H1 (cell line): Measurements from ENCODE around the gene C19orf44. TPM values are rescaled to one million over a fixed set of nuclear protein-coding genes. Genes with fewer than 3 reads are reported as not detected.

Experiments
- BACH1 ChIP-seq: IDR thresholded peaks from 2 replicates; pipeline ENCODE4 v1.6.1; 2012; ENCODE audit warnings: low read length, improper control_type of control experiment
- FOSL1 ChIP-seq: IDR thresholded peaks from 2 replicates; pipeline ENCODE4 v1.6.1; 2011; ENCODE audit warnings: mild to moderate bottlenecking, low read depth, low read length, moderate library complexity; ENCODE audit not compliant: insufficient read depth
- HDAC2 ChIP-seq, 2 experiments: fragments of 300-600 bp in 1 of 2; sonication (generic) in 1 of 2; IDR thresholded peaks; 2 replicates each; pipeline ENCODE4 v1.6.1; 2011 to 2012; ENCODE audit warnings: low read depth in 2 of 2, low read length in 2 of 2, mild to moderate bottlenecking in 2 of 2, moderate library complexity in 2 of 2, borderline replicate concordance in 1 of 2, inconsistent platforms in 1 of 2
- KDM1A ChIP-seq: fragments of 200-600, 300-600 bp; sonication (generic); IDR thresholded peaks from 2 replicates; pipeline ENCODE4 v1.7.1; 2016; ENCODE audit warnings: mild to moderate bottlenecking, low read length, borderline replicate concordance
- KDM4A ChIP-seq: IDR thresholded peaks from one replicate; pipeline ENCODE4 v1.7.1; 2012; ENCODE audit warnings: low read depth, mild to moderate bottlenecking, moderate library complexity, low read length, inconsistent platforms; ENCODE audit not compliant: severe bottlenecking
- MAFK ChIP-seq: IDR thresholded peaks from 2 replicates; pipeline ENCODE4 v1.6.1; 2012; ENCODE audit warnings: low read depth, mild to moderate bottlenecking, improper control_type of control experiment, low read length
- PHF8 ChIP-seq: fragments of 200-600 bp; sonication (generic); conservative IDR thresholded peaks from 2 replicates; pipeline ENCODE4 v1.7.1; 2012; ENCODE audit warnings: low read depth, mild to moderate bottlenecking, inconsistent platforms, low read length, moderate library complexity
- RXRA ChIP-seq: IDR thresholded peaks from 2 replicates; pipeline ENCODE4 v1.6.1; 2011; ENCODE audit warnings: low read depth, mild to moderate bottlenecking, low read length, moderate library complexity; ENCODE audit not compliant: insufficient read depth
- SAP30 ChIP-seq: fragments of 300-600 bp; sonication (generic); IDR thresholded peaks from 2 replicates; pipeline ENCODE4 v1.7.1; 2012; ENCODE audit warnings: low read length, moderate library complexity, mild to moderate bottlenecking, inconsistent platforms; ENCODE audit not compliant: insufficient read depth, insufficient replicate concordance
- SP4 ChIP-seq: IDR thresholded peaks from 2 replicates; pipeline ENCODE4 v1.6.1; 2012; ENCODE audit warnings: low read length, inconsistent platforms
- polyA plus RNA-seq, 7 experiments: library from polyadenylated mRNA; depleted of rRNA in 3 of 7; stranded (reverse) in 5 of 7; unstranded in 2 of 7; fragments of >200 nt in 5 of 7; fragments of 200-250 nt in 2 of 7; gene quantifications; 1 replicate in 5 of 7; 2 replicates in 1 of 7; 4 replicates in 1 of 7; pipeline versions ENCODE4 v1.2.1 to v1.2.3, GENCODE V29; 2011 to 2013; ENCODE audit warnings: missing spikeins in 2 of 7, mixed read lengths in 2 of 7
- total RNA-seq: library from RNA; stranded (reverse); fragmentation: NEBNext Ultra II Directional; extraction: Animal tissue kit (Norgen Biotek cat#: 25700); gene quantifications from 2 replicates; pipeline ENCODE4 v1.2.1, GENCODE V29; 2021
- TF ChIP-seq, protein P1 (sequence below): fragments of 300-600 bp; sonication (generic); IDR thresholded peaks from 2 replicates; pipeline ENCODE4 v1.7.1; 2012; ENCODE audit warnings: low read length, moderate library complexity, mild to moderate bottlenecking, inconsistent platforms; ENCODE audit not compliant: insufficient replicate concordance

C19orf44 gene
- total and polyA plus RNA-seq, 2 of the 8 experiments (the other 6 are each of a cell fraction or from before 2014, with no cell fraction given) = 2.1 to 4.5 TPM

- TF ChIP-seq, protein P1, sequence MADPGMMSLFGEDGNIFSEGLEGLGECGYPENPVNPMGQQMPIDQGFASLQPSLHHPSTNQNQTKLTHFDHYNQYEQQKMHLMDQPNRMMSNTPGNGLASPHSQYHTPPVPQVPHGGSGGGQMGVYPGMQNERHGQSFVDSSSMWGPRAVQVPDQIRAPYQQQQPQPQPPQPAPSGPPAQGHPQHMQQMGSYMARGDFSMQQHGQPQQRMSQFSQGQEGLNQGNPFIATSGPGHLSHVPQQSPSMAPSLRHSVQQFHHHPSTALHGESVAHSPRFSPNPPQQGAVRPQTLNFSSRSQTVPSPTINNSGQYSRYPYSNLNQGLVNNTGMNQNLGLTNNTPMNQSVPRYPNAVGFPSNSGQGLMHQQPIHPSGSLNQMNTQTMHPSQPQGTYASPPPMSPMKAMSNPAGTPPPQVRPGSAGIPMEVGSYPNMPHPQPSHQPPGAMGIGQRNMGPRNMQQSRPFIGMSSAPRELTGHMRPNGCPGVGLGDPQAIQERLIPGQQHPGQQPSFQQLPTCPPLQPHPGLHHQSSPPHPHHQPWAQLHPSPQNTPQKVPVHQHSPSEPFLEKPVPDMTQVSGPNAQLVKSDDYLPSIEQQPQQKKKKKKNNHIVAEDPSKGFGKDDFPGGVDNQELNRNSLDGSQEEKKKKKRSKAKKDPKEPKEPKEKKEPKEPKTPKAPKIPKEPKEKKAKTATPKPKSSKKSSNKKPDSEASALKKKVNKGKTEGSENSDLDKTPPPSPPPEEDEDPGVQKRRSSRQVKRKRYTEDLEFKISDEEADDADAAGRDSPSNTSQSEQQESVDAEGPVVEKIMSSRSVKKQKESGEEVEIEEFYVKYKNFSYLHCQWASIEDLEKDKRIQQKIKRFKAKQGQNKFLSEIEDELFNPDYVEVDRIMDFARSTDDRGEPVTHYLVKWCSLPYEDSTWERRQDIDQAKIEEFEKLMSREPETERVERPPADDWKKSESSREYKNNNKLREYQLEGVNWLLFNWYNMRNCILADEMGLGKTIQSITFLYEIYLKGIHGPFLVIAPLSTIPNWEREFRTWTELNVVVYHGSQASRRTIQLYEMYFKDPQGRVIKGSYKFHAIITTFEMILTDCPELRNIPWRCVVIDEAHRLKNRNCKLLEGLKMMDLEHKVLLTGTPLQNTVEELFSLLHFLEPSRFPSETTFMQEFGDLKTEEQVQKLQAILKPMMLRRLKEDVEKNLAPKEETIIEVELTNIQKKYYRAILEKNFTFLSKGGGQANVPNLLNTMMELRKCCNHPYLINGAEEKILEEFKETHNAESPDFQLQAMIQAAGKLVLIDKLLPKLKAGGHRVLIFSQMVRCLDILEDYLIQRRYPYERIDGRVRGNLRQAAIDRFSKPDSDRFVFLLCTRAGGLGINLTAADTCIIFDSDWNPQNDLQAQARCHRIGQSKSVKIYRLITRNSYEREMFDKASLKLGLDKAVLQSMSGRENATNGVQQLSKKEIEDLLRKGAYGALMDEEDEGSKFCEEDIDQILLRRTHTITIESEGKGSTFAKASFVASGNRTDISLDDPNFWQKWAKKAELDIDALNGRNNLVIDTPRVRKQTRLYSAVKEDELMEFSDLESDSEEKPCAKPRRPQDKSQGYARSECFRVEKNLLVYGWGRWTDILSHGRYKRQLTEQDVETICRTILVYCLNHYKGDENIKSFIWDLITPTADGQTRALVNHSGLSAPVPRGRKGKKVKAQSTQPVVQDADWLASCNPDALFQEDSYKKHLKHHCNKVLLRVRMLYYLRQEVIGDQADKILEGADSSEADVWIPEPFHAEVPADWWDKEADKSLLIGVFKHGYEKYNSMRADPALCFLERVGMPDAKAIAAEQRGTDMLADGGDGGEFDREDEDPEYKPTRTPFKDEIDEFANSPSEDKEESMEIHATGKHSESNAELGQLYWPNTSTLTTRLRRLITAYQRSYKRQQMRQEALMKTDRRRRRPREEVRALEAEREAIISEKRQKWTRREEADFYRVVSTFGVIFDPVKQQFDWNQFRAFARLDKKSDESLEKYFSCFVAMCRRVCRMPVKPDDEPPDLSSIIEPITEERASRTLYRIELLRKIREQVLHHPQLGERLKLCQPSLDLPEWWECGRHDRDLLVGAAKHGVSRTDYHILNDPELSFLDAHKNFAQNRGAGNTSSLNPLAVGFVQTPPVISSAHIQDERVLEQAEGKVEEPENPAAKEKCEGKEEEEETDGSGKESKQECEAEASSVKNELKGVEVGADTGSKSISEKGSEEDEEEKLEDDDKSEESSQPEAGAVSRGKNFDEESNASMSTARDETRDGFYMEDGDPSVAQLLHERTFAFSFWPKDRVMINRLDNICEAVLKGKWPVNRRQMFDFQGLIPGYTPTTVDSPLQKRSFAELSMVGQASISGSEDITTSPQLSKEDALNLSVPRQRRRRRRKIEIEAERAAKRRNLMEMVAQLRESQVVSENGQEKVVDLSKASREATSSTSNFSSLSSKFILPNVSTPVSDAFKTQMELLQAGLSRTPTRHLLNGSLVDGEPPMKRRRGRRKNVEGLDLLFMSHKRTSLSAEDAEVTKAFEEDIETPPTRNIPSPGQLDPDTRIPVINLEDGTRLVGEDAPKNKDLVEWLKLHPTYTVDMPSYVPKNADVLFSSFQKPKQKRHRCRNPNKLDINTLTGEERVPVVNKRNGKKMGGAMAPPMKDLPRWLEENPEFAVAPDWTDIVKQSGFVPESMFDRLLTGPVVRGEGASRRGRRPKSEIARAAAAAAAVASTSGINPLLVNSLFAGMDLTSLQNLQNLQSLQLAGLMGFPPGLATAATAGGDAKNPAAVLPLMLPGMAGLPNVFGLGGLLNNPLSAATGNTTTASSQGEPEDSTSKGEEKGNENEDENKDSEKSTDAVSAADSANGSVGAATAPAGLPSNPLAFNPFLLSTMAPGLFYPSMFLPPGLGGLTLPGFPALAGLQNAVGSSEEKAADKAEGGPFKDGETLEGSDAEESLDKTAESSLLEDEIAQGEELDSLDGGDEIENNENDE = no peak
- TF ChIP-seq MAFK (no peak), SAP30 (peak; percentile 86), RXRA (no peak), FOSL1 (no peak), PHF8 (no peak), SP4 (no peak), KDM1A (no peak), BACH1 (no peak), HDAC2 (IDR thresholded peaks at IDR 0.05; ENCODE audit: borderline replicate concordance in 1 of 2, low read depth in 2 of 2, low read length in 2 of 2) (0 out of 4 replicates have a peak, but pooled peaks of 1 of the 2 experiments have one; percentile 51), KDM4A (no peak)
These were observed 45.4 kb downstream of the C19orf44 start (continued) for GRCh38 chr19:16541526-16542044.
